Right ventricle myocardium superior (tissue), 1 donor: ENCODE results near the gene CASP12. TPM values are rescaled to one million over a fixed set of nuclear protein-coding genes. Genes with fewer than 3 reads are reported as not detected.

Experiments used
- ATAC-seq: fragments of 200-7000 bp; cut with Tn5 transposase; one replicate; pipeline ENCODE4 v1.9.1; 2020; ENCODE audit warnings: mild to moderate bottlenecking; ENCODE audit not compliant: poor library complexity
- DNase-seq: peaks from one replicate; pipeline ENCODE4 v3.0.0-alpha.2; 2020
- intact Hi-C: fragments of 100-400 bp; cut with DNase I; formaldehyde crosslinking; loops from one replicate; pipeline ENCODE4 v1.11.2; 2022
- total RNA-seq: library from RNA; stranded (reverse); fragmentation: NEBNext Ultra II Directional; extraction: Animal tissue kit (Norgen Biotek cat#: 25700); gene quantifications from one replicate; pipeline ENCODE4 v1.2.1, GENCODE V29; 2021
- donor health status: DM: no; HTN: yes; CAD: no; lungs with severe emphysema.

Gene CASP12
- total RNA-seq, 1 donor from 2014 or later = 0.27 TPM

DNA sequence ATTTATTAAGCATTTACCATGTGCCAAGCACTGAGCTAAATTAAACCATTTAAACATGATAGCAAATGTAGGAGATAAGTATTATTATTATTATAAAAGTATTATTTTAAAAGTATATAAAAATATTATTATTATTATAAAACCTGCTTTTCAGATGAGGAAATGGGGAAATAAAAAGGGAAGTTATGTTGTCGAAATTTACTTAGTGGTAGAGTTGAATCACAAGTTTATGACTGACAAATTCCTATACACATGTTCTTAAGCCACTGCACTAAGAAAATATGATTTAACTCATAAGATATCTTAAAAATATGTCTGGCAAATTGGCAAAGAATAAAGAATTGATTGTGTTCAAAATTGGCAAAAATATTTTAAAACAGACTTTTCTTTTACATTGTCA is 53.8 kb downstream of the CASP12 start:
- no peak for DNase-seq
- no peak for ATAC-seq
- intact Hi-C loops = no loop called here

DNA sequence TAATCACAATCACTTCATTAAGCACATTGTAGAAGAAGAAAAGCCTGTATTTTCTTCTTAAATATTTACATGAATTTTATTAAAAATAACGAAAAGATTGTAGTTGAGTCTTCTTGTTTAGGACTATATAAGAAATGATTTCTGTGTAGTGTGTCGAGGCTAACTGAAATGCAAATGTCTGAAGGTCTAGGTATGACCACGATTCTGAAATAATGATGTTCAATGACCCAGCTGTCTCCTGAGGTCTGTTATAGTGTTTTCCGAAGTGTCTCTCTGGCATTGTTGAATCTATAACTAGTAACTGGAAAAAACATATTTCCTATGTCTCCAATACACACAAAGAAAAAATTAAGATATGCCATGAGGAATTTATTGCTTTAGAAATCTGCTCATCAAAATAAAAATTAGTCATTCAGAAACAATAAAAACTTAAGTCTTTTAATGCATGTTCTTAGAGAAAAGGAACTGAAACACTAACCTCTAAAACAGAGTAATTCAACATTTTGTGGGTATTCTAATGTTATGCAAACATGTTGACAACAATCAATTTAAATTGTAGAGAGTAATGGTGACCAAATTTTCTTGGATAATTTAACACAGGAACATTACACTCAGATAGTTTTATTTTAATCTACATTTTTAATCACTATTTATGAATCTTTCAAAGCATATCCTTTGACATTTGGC is 55.0 kb downstream of the CASP12 start:
- DNase-seq = no peak
- intact Hi-C loops = no loop called here
- no peak for ATAC-seq

DNA sequence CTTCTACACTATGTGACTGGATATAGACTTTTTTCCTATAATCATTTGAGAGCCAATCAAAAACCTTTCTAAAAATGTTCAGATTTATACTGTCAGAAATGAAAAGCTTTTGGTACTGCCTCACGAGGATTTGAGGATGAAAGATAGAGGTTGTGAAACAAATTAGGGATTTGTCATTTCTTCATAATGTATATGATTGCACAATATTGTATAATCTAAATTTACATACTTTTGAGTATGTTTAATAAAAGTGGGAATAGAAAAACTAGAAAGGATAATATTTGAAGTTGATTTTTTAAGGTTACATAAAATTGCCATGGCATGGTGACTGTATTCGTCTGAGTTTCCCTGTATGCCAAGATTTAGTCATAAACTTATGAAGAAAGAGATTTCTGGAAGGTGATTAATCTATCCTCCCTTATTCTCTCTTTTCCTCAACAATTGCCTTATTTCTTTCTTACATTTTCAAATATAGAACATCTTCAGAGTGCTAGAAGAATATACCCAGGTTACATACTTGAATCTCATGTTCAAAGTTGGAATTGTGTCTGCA is 56.2 kb downstream of the CASP12 start:
- ATAC-seq (no peak), DNase-seq (no peak)
- intact Hi-C loops = no loop called here

DNA sequence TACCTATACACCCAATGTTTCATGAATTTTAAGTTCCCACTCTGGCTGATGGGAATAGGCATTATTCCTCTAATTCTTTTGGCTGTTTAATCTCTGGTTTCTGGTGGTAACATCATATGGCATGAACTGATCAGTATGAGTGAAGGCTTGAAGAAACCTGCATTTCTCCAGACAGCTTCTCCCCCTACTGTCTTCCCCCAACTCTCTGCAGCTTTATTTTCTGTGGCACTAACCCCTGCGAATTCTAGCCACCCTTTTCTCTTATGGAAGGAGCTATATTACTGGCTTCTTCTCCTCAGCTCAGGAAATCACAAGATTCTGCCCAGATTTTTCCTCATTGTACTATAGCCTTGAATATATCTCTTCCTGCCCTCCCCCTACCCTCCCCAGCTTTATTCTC is 57.1 kb downstream of the CASP12 start:
- DNase-seq = no peak
- intact Hi-C loops = no loop called here
- no peak for ATAC-seq

DNA sequence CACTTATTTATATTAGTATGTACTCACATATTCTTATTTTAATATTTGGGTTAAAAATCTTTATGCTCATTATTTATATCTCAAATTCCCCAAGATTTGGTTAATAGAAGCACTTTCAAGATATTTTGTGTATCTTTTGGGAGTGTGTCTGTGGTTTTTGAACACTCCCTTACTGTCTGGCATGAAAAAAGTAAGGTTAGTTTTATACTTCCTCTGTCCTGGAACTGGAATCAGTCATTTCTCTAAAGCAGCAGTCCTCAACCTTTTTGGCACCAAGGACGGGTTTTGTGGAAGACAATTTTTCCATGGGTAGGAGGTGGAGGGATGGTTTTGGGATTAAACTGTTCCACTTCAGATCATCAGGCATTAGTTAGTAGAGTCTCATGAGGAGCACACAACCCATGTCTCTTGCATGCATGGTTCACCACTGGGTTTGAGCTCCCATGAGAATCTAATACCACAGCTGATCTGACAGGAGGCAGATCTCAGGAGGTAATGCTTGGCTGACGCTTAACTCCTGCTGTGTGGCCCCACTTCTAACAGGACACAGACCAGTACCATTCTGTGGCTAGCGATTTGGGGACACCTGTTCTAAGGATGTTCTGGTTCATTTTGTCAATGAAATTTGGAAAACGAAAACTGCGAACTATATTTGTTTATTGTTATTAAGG is 60.2 kb downstream of the CASP12 start:
- DNase-seq (no peak), ATAC-seq (no peak)
- intact Hi-C loops = no loop called here

DNA sequence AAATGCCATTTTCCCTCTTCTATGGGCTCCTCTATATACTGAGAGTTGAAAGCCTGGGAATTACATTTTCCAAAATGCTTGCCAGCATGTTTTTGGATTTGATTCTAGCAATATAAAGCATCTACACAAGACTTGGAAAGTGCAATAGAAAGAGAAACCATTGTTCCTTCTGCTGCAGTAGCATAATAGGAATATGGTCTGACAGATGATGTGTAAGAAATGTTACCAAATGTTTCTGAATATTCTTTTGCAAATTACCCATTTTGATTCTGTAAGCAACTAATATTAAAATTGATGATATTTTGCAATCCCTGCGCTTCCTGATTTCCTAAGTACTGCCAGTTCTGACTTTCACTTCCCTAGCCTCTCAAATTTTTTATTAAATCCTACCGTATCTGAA is 61.6 kb downstream of the CASP12 start:
- ATAC-seq (no peak), DNase-seq (no peak)
- intact Hi-C loops = no loop called here

Other genes with a start within 250 kb of the CASP12 start
- 13.7 TPM for gene CASP4, start 70.1 kb upstream of the CASP12 start, total RNA-seq
- gene CASP5, start 124.7 kb upstream of the CASP12 start, total RNA-seq = not detected
- gene CASP1, start 136.7 kb upstream of the CASP12 start, total RNA-seq = 9.5 TPM
- 8.4 TPM for gene CARD16, start 146.9 kb upstream of the CASP12 start, total RNA-seq
- 0.81 TPM for gene CARD18, start 241.3 kb upstream of the CASP12 start, total RNA-seq